ENCODE data around the gene ACTN4.

- TF ChIP-seq CTCF (IDR thresholded peaks at IDR 0.05; ENCODE audit: borderline replicate concordance, extremely low read depth, low read length, poor library complexity, severe bottlenecking) (no peak), EZH2 (IDR thresholded peaks at IDR 0.05; ENCODE audit: borderline replicate concordance, low read depth, low read length, severe bottlenecking) (no peak)
Observed at GRCh38 chr19:38648769-38649304, 1.4 kb downstream of the ACTN4 start.

All from DND-41 (cell line).